BLaER1 (cell line): ENCODE measurements around the gene STXBP3.

Source experiments
- H3K27ac ChIP-seq: shearing (Covaris generic); formaldehyde crosslinking; 2 replicates; pipeline ENCODE4 v1.8.1; 2022
- H3K27me3 ChIP-seq: shearing (Covaris generic); formaldehyde crosslinking; 2 replicates; pipeline ENCODE4 v1.8.1; 2022
- H3K36me3 ChIP-seq: shearing (Covaris generic); formaldehyde crosslinking; 2 replicates; pipeline ENCODE4 v1.8.1; 2022
- H3K4me1 ChIP-seq: shearing (Covaris generic); formaldehyde crosslinking; 2 replicates; pipeline ENCODE4 v1.8.1; 2022
- H3K4me2 ChIP-seq: shearing (Covaris generic); formaldehyde crosslinking; 2 replicates; pipeline ENCODE4 v1.8.1; 2022
- H3K4me3 ChIP-seq: shearing (Covaris generic); formaldehyde crosslinking; 2 replicates; pipeline ENCODE4 v1.8.1; 2022
- H3K9ac ChIP-seq: shearing (Covaris generic); formaldehyde crosslinking; 2 replicates; pipeline ENCODE4 v1.8.1; 2022
- H3K9me3 ChIP-seq: shearing (Covaris generic); formaldehyde crosslinking; 2 replicates; pipeline ENCODE4 v1.8.1; 2022
- H4K20me1 ChIP-seq: shearing (Covaris generic); formaldehyde crosslinking; 2 replicates; pipeline ENCODE4 v1.8.1; 2022
- Cebpa-rat ChIP-seq: shearing (Covaris generic); IDR thresholded peaks from 2 replicates; pipeline ENCODE4 v1.8.1; 2022

The STXBP3 gene

DNA sequence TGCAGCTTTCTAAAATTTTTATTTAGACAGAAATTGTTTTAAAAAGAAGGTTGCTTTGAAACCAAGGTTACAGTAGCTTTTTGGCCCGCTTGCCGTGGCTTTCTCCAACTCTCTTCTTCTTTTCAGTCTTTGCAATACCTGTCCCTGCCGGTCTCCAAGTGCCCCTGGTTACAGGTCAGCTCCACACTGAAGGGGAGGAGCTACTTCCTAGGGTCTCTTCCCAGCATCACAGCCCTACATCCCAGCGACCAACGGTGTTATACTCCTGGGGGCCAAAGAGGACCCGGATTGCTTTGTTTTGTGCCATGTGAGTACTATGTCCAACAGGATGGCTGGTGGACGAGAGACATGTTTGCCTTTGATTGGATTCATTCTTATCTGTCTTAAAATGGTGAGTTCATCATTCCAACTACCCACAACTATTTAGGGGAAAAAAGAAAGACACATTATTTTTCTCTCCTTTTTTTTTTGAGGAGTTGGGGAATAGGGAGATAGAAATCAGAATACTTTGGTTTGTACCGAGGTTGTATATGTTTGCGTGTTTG lies 33.8 kb upstream of the STXBP3 start, which contains the start of gene FNDC7:
Gene FNDC7 (plus strand): TSS at position 303 of the 545 bp plus-strand sequence. CDS start 26 bp downstream, at position 329.
- no peak within 1 kb of the TSS for H3K4me2 ChIP-seq
- TF ChIP-seq Cebpa-rat, result no peak
- no peaks in the 10 kb centered on the region for H3K4me1 ChIP-seq

DNA sequence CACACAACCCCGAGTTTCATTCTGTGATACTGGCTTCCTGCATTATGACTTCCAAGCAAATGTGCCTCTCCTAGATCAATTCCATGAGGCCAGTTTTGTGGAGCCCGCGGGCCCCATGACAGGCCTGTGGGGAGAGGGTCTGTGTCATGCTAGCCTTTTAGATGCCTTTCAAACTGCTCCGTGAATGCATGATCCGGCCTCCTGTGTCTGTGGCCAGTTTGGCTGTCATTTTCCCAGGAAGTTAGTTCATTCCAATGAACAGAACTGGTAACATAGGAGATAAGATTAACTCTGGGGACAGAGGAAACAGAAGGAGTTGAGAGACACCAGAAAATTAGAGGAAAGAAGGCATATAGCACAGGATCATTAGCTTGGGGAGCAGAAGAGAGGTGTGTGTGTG lies 30.5 kb upstream of the STXBP3 start:
- no peak overlapping the region for H3K4me3 ChIP-seq
- no peak for TF ChIP-seq Cebpa-rat
- H3K9me3 ChIP-seq, result no peaks in the 10 kb centered on the region
- H3K4me2 ChIP-seq, result no peak overlapping the region
- no peak overlapping the region for H3K27ac ChIP-seq
- no peaks in the 10 kb centered on the region for H3K27me3 ChIP-seq
- no peaks in the 10 kb centered on the region for H3K36me3 ChIP-seq
- no peak overlapping the region for H3K9ac ChIP-seq
- no peaks in the 10 kb centered on the region for H4K20me1 ChIP-seq
- H3K4me1 ChIP-seq, result peaks cover 5% of the 10 kb centered on the region

More for the DNA sequence above, 33.8 kb upstream of the STXBP3 start, which contains the start of gene FNDC7:
- H3K9ac ChIP-seq, result no peak within 1 kb of the TSS
- no peak within 1 kb of the TSS for H3K27ac ChIP-seq
- no peaks in the 10 kb centered on the region for H3K27me3 ChIP-seq
- H3K4me3 ChIP-seq, result no peak within 1 kb of the TSS
- no peaks in the 10 kb centered on the region for H3K9me3 ChIP-seq
- no peaks in the 10 kb centered on the region for H3K36me3 ChIP-seq
- no peaks in the 10 kb centered on the region for H4K20me1 ChIP-seq

DNA sequence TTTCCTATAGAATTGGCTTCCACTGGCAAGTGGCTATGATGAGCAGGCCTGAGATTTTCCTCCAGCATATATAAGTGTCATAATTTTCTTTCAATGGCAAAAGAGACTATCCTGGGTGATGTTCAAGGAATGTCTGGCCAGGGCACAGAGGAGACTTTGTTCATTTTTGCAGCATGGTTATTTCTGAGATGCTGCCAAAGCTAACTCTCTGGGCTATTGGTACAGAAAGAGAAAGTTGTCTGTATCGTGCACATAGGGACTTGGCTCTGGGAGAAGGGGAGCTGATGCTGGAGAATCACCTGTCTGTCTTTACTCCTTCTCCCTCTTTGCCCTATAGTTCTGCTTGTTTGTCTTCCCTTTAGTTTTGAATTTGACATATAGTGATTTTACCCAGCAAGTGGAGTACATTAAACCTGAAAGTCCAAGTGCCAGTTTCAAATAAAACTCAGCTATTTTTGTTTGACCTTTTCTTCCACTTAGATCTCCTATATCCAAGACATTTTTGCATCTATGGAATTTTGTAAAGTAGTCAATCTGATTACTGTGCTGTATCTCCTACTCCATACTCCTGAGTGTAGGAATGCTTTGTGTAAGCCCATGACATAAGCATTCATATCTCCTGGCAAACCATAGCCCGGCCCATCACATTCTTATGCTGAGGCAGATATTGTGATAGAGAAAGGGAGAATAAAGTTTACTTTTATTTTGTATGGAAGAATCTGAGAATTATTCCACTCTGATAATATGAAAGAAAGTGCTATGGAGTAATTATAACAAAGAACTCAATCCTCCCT lies 29.8 kb upstream of the STXBP3 start:
- Histone ChIP-seq H3K4me3 (no peak overlapping the region), H3K9me3 (no peaks in the 10 kb centered on the region), H3K4me2 (no peak overlapping the region), H4K20me1 (no peaks in the 10 kb centered on the region), H3K36me3 (no peaks in the 10 kb centered on the region), H3K9ac (no peak overlapping the region), H3K27me3 (no peaks in the 10 kb centered on the region), H3K27ac (no peak overlapping the region), H3K4me1 (peaks cover 5% of the 10 kb centered on the region)
- no peak for TF ChIP-seq Cebpa-rat

DNA sequence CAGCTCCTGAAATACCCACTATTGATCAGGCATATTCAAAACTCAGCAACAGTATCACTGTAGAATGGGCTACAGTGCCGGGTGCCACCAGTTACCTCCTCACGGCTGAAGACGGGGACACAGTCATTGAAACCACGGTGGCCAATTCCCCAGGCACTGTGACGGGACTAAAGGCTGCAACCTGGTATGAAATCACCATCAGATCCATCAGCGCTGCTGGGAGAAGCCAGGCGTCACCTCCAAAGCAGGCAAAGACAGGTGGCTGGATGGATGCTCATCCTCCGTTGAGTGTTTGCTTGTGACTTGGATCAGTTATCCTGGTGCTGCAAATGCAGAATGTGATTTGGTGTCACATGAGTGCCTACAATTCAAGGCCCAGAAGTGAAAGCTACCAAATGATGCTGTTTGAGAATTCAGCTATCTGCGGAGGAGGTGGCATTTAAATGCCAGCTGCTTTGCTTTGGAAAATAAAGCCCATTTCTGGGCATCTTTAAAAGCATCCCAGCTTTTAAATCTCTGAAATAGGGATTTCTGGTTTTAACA lies 28.6 kb upstream of the STXBP3 start:
- Histone ChIP-seq H3K27me3 (no peaks in the 10 kb centered on the region), H3K4me3 (no peak overlapping the region), H3K27ac (no peak overlapping the region), H3K36me3 (no peaks in the 10 kb centered on the region), H3K9ac (no peak overlapping the region), H3K4me1 (peaks cover 5% of the 10 kb centered on the region), H3K4me2 (no peak overlapping the region), H3K9me3 (no peaks in the 10 kb centered on the region), H4K20me1 (no peaks in the 10 kb centered on the region)
- no peak for TF ChIP-seq Cebpa-rat

DNA sequence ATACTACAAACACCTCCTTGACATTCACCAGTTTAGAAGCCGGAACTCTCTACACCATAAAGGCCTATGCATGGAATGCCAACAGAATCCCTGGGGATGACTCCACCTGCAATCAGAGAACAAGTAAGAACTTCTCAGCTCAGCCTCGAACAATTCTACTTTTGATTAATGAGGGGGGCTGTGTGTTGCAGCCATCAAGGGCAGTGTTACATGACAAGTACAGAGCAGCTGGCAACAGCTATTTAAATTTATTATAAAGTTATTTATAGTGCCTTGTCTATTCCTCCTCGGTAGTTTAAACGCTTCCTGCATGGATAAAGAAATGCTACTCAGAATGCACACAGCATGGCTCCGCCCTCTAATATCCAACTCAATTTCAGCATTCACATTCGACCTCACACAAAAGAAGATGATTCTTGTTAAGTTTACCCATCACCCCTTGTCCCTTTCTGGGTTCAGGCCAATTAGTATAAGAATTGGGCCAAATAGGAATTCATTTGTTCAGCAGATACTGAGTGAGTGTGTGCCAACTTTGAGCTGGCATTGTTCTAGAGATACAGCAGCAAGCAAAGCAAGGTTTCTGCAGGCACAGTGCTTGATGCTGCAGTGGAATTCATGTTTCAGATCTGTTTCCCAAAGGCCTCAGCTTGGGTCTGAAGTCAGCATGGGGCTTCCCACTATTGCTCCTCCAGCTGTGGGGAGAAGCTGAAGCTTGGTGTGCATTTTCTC lies 27.4 kb upstream of the STXBP3 start:
- Histone ChIP-seq H3K9ac (no peak overlapping the region), H3K4me2 (no peak overlapping the region), H3K9me3 (no peaks in the 10 kb centered on the region), H3K4me1 (peaks cover 5% of the 10 kb centered on the region), H3K27ac (no peak overlapping the region), H3K27me3 (no peaks in the 10 kb centered on the region), H3K4me3 (no peak overlapping the region), H4K20me1 (no peaks in the 10 kb centered on the region), H3K36me3 (no peaks in the 10 kb centered on the region)
- no peak for TF ChIP-seq Cebpa-rat

DNA sequence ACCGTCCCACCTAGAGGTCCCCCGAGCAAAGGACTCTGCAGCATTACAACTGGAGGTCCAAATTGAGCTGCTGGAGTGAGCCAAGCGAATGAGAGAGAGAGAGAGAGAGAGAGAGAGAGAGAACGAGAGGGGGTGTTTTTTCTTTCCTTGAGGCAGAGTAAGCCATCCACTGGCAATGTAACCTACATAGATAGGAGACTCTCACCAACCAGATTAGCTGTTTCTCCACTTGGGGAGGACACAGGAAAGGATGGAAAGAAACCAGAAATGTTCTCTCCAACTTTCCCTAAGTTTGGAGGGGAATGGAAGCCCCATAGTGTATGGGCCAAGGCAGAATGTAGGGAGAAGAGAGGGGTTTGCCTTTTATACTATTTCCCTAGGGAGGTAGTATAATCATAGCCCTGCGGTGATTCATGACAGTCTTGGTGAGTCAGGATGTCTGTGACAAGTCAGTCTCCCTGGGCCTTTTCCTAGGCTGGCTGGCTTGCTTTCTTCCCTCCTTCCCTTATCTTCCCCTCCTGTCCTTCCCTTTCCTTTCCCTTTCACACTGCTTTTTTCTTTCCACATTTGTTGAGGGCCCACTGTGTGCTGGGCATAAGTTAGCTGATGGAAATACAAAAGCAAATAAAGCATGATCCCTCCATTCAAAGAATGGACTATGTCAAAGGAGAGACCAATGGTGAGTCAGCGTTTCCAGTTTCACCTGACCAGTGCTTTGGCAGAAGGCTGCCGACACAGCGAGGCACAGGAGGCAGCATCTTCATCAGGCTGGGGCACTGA lies 26.6 kb upstream of the STXBP3 start:
- H3K27me3 ChIP-seq, result no peaks in the 10 kb centered on the region
- H3K4me2 ChIP-seq, result peak overlapping the region; percentile 16
- H3K9ac ChIP-seq, result no peak overlapping the region
- H3K27ac ChIP-seq, result no peak overlapping the region
- peaks cover 5% of the 10 kb centered on the region for H3K4me1 ChIP-seq
- H3K4me3 ChIP-seq, result no peak overlapping the region
- no peaks in the 10 kb centered on the region for H4K20me1 ChIP-seq
- no peak for TF ChIP-seq Cebpa-rat
- no peaks in the 10 kb centered on the region for H3K36me3 ChIP-seq
- H3K9me3 ChIP-seq, result no peaks in the 10 kb centered on the region

DNA sequence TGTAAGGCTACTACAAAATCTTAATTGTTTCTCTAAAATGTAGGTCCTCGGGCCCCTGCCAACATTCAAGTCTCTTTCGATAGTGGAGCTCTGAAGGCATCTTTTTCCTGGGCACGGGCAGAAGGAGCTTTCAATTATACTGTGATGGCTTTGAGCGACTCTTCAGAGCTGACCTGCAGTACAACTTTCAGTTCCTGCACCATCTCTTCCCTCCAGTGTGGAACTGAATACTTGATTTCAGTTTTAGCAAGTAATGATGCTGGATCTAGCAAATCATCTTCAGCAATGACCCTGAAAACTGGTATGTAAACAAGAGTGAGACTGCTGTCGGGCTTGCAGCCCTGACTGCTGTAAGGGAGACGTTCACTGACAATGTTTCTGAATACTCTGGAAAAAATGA lies 24.2 kb upstream of the STXBP3 start:
- no peak for TF ChIP-seq Cebpa-rat
- Histone ChIP-seq H3K4me3 (no peak overlapping the region), H3K36me3 (no peaks in the 10 kb centered on the region), H3K9me3 (no peaks in the 10 kb centered on the region), H4K20me1 (no peaks in the 10 kb centered on the region), H3K4me1 (peaks cover 5% of the 10 kb centered on the region), H3K27me3 (no peaks in the 10 kb centered on the region), H3K9ac (no peak overlapping the region), H3K4me2 (no peak overlapping the region), H3K27ac (no peak overlapping the region)

DNA sequence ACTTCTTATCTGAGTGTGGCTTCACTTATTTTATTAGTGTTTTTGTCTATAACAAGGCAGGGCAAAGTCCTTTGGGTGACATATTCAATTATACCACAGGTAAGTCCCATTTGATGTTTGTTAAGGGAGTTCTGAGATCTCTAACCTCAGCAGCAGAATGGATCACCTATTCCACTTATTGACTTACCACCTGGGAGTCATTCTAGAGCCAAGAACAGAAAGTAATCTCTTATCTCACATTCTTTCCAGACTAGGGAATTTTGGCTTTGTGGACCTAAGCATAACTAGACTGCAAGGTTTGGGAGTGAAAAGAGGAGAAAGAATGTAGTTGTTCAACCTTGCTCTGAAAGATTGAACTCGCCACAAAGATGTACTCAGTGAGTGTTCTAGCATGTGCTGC lies 20.6 kb upstream of the STXBP3 start:
- Histone ChIP-seq H3K36me3 (no peaks in the 10 kb centered on the region), H3K4me2 (no peak overlapping the region), H3K4me3 (no peak overlapping the region), H3K9me3 (no peaks in the 10 kb centered on the region), H4K20me1 (no peaks in the 10 kb centered on the region), H3K27me3 (no peaks in the 10 kb centered on the region), H3K9ac (no peak overlapping the region), H3K27ac (no peak overlapping the region), H3K4me1 (no peaks in the 10 kb centered on the region)
- TF ChIP-seq Cebpa-rat, result no peak

DNA sequence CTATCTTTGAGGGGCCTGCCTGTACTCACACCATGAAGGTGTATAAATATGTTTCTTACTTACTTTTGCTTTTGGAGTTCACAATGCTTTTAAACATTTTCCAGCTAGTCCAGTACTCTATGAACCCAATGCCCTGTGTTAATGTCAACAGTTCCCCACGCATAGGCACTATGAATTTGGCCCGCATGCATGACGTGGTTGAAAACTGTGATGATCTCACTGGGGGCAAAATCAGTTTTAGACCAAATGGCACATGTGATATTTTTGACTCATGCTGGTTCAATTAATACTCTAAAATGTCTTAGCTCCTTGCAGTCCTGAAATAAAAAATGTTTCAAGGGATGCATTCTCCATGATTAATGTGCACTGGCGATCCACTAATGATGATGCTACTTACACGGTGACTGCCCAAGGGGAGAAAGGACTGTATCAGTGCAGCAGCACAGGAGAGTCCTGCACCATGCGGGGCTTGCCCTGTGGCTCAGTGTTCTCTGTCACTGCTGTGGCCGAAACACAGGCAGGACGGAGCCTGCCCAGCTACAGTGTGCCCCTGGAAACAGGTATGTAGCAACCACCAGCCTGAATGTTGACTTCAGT lies 18.0 kb upstream of the STXBP3 start:
- no peaks in the 10 kb centered on the region for H4K20me1 ChIP-seq
- H3K36me3 ChIP-seq, result no peaks in the 10 kb centered on the region
- no peak overlapping the region for H3K4me3 ChIP-seq

More for the DNA sequence above, 18.0 kb upstream of the STXBP3 start:
- Histone ChIP-seq H3K9ac (no peak overlapping the region), H3K4me1 (no peaks in the 10 kb centered on the region), H3K27ac (no peak overlapping the region), H3K4me2 (no peak overlapping the region), H3K27me3 (no peaks in the 10 kb centered on the region), H3K9me3 (no peaks in the 10 kb centered on the region)
- TF ChIP-seq Cebpa-rat, result no peak
